Sigmoid colon (tissue), 3 donors: Measurements from ENCODE around the gene OPCML.

Source experiments
- POLR2A ChIP-seq, 2 donors: fragments of 450-650 bp; IDR thresholded peaks; one replicate each; pipeline ENCODE4 v1.6.1; 2016; ENCODE audit warnings: antibody characterized with exemption in 2 of 2, mild to moderate bottlenecking in 2 of 2, moderate library complexity in 2 of 2
- TF ChIP-seq, protein P1 (sequence below), 4 experiments: fragments of 450-650 bp in 3 of 4; fragments of 200-600 bp in 1 of 4; IDR thresholded peaks; one replicate each; pipeline ENCODE4 v1.5.1; 2016 to 2019; ENCODE audit warnings: antibody characterized with exemption in 4 of 4, mild to moderate bottlenecking in 3 of 4, moderate library complexity in 2 of 4

DNA sequence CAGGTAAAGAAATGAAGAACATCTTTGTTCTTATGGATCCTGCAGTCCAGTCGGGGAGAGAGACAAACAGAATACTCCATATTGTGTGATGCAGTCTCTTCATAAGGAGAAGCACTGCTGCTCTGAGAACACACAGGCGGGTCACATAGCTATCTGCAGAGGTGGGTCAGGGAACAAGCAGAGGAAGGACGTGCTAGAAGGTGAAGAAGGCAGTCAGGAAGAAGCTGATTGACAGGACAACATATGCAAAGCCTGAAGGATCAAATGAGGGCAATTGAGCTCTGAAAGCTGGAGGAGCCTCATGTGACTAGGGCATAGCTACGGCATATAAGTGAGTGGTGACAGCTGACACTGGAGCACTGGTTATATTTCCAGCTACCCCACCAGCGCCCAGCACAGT lies 122.5 kb downstream of the OPCML start:
- TF ChIP-seq, protein P1, sequence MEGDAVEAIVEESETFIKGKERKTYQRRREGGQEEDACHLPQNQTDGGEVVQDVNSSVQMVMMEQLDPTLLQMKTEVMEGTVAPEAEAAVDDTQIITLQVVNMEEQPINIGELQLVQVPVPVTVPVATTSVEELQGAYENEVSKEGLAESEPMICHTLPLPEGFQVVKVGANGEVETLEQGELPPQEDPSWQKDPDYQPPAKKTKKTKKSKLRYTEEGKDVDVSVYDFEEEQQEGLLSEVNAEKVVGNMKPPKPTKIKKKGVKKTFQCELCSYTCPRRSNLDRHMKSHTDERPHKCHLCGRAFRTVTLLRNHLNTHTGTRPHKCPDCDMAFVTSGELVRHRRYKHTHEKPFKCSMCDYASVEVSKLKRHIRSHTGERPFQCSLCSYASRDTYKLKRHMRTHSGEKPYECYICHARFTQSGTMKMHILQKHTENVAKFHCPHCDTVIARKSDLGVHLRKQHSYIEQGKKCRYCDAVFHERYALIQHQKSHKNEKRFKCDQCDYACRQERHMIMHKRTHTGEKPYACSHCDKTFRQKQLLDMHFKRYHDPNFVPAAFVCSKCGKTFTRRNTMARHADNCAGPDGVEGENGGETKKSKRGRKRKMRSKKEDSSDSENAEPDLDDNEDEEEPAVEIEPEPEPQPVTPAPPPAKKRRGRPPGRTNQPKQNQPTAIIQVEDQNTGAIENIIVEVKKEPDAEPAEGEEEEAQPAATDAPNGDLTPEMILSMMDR (IDR thresholded peaks at IDR 0.05), result no peak
- no peak for TF ChIP-seq POLR2A (IDR thresholded peaks at IDR 0.05)
